ENCODE data around the gene COPS9. TPM values are rescaled to one million over a fixed set of nuclear protein-coding genes. Genes with fewer than 3 reads are reported as not detected.

The COPS9 gene
- total and polyA plus RNA-seq, 2 donors (not counting 1 experiment from before 2014, with no cell fraction given), result 48.7 to 69.9 TPM

- no peak for DNase-seq
- WGBS (ENCODE audit: insufficient coverage), result 98% methylated on average over 4 of the region's 5 CpGs
- H3K27ac ChIP-seq (ENCODE audit: low read length in 2 of 2), result no peak overlapping the region
- no peak overlapping the region for H3K4me3 ChIP-seq (ENCODE audit: control extremely low read depth in 1 of 5, extremely low read depth in 1 of 5, insufficient read depth in 1 of 5, low read depth in 2 of 5, low read length in 4 of 5)
- Mint-ChIP-seq H3K4me3 (no peak overlapping the region), H3K9me3 (ENCODE audit: insufficient read depth) (no peaks in the 10 kb centered on the region), H3K27ac (no peak overlapping the region), H3K27me3 (peaks cover 11% of the 10 kb centered on the region), H3K4me1 (peaks cover 2% of the 10 kb centered on the region)
- no peaks in the 10 kb centered on the region for H3K9me3 ChIP-seq (ENCODE audit: control extremely low read depth in 1 of 3, control insufficient read depth in 2 of 3, insufficient read depth in 1 of 3, low read length in 2 of 3)
- no peak overlapping the region for H3K4me2 ChIP-seq (replicated peaks; ENCODE audit: low read depth, low read length, poor library complexity, severe bottlenecking)
- TF ChIP-seq, protein P1, sequence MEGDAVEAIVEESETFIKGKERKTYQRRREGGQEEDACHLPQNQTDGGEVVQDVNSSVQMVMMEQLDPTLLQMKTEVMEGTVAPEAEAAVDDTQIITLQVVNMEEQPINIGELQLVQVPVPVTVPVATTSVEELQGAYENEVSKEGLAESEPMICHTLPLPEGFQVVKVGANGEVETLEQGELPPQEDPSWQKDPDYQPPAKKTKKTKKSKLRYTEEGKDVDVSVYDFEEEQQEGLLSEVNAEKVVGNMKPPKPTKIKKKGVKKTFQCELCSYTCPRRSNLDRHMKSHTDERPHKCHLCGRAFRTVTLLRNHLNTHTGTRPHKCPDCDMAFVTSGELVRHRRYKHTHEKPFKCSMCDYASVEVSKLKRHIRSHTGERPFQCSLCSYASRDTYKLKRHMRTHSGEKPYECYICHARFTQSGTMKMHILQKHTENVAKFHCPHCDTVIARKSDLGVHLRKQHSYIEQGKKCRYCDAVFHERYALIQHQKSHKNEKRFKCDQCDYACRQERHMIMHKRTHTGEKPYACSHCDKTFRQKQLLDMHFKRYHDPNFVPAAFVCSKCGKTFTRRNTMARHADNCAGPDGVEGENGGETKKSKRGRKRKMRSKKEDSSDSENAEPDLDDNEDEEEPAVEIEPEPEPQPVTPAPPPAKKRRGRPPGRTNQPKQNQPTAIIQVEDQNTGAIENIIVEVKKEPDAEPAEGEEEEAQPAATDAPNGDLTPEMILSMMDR (IDR thresholded peaks at IDR 0.05), result no peak
- no peak for TF ChIP-seq EZH2 (IDR thresholded peaks at IDR 0.05; ENCODE audit: borderline replicate concordance, insufficient read depth, low read depth, low read length, poor library complexity, severe bottlenecking)
- ATAC-seq (ENCODE audit: low read depth), result no peak
- H3K27me3 ChIP-seq (replicated peaks in 1 of 4; ENCODE audit: control extremely low read depth in 1 of 4, control insufficient read depth in 3 of 4, insufficient read depth in 4 of 4, low read length in 3 of 4), result peaks cover 0 to 18% (median 5%) of the 10 kb centered on the region in 4 experiments
- H4K20me1 ChIP-seq (ENCODE audit: control insufficient read depth, insufficient read depth, low read length, poor library complexity, severe bottlenecking), result no peaks in the 10 kb centered on the region
- no peaks in the 10 kb centered on the region for H3K79me2 ChIP-seq (ENCODE audit: control insufficient read depth, insufficient read depth, low read length)
- no peaks in the 10 kb centered on the region for H3K36me3 ChIP-seq (replicated peaks in 1 of 2; ENCODE audit: control extremely low read depth in 1 of 2, control insufficient read depth in 1 of 2, extremely low read depth in 1 of 2, insufficient read depth in 2 of 2, low read length in 1 of 2)
- ChIA-PET POLR2A (no interaction called here), CTCF (no interaction called here)
- H3K9ac ChIP-seq (ENCODE audit: low read length), result no peak overlapping the region
- H2AFZ ChIP-seq (ENCODE audit: insufficient read depth, low read depth, low read length, poor library complexity, severe bottlenecking), result no peak overlapping the region
- H3K4me1 ChIP-seq (ENCODE audit: control insufficient read depth in 2 of 2, insufficient read depth in 2 of 2, low read length in 2 of 2), result peaks cover 3 to 7% of the 10 kb centered on the region in 2 donors
- intact Hi-C loops (cut with micrococcal nuclease), result no loop called here
These were observed 11.3 kb upstream of the COPS9 start for GRCh38 chr2:240147382-240147781.

- TF ChIP-seq, protein P1 (IDR thresholded peaks at IDR 0.05), result no peak
- no peak for TF ChIP-seq EZH2 (IDR thresholded peaks at IDR 0.05; ENCODE audit: borderline replicate concordance, insufficient read depth, low read depth, low read length, poor library complexity, severe bottlenecking)
- 89% methylated on average over 7 of the region's 12 CpGs for WGBS (ENCODE audit: insufficient coverage)
These were observed 10.6 kb upstream of the COPS9 start for GRCh38 chr2:240146627-240147278.

More at GRCh38 chr2:240146627-240147278, 10.6 kb upstream of the COPS9 start:
- Mint-ChIP-seq H3K27ac (no peak overlapping the region), H3K4me1 (peaks cover 2% of the 10 kb centered on the region), H3K4me3 (no peak overlapping the region), H3K9me3 (ENCODE audit: insufficient read depth) (no peaks in the 10 kb centered on the region), H3K27me3 (peaks cover 15% of the 10 kb centered on the region)
- peaks cover 3 to 7% of the 10 kb centered on the region in 2 donors for H3K4me1 ChIP-seq (ENCODE audit: control insufficient read depth in 2 of 2, insufficient read depth in 2 of 2, low read length in 2 of 2)
- H4K20me1 ChIP-seq (ENCODE audit: control insufficient read depth, insufficient read depth, low read length, poor library complexity, severe bottlenecking), result no peaks in the 10 kb centered on the region
- POLR2A ChIA-PET, result no interaction called here
- no peaks in the 10 kb centered on the region for H3K36me3 ChIP-seq (replicated peaks in 1 of 2; ENCODE audit: control extremely low read depth in 1 of 2, control insufficient read depth in 1 of 2, extremely low read depth in 1 of 2, insufficient read depth in 2 of 2, low read length in 1 of 2)
- no peak overlapping the region for H3K4me3 ChIP-seq (ENCODE audit: control extremely low read depth in 1 of 5, extremely low read depth in 1 of 5, insufficient read depth in 1 of 5, low read depth in 2 of 5, low read length in 4 of 5)
- H3K79me2 ChIP-seq (ENCODE audit: control insufficient read depth, insufficient read depth, low read length), result no peaks in the 10 kb centered on the region
- CTCF ChIA-PET, result interaction anchor here (1.9 to 9.2 kb wide), 2 partner anchors 18 to 87 kb away, joined by 6 to 136 read pairs; no protein-coding TSS in a partner anchor
- H2AFZ ChIP-seq (ENCODE audit: insufficient read depth, low read depth, low read length, poor library complexity, severe bottlenecking), result no peak overlapping the region
- intact Hi-C loops (cut with micrococcal nuclease), result no loop called here
- DNase-seq (no peak), ATAC-seq (ENCODE audit: low read depth) (no peak)
- H3K27ac ChIP-seq (ENCODE audit: low read length in 2 of 2), result no peak overlapping the region
- no peak overlapping the region for H3K9ac ChIP-seq (ENCODE audit: low read length)
- H3K27me3 ChIP-seq (replicated peaks in 1 of 4; ENCODE audit: control extremely low read depth in 1 of 4, control insufficient read depth in 3 of 4, insufficient read depth in 4 of 4, low read length in 3 of 4), result peaks cover 0 to 18% (median 5%) of the 10 kb centered on the region in 4 experiments
- H3K9me3 ChIP-seq (ENCODE audit: control extremely low read depth in 1 of 3, control insufficient read depth in 2 of 3, insufficient read depth in 1 of 3, low read length in 2 of 3), result no peaks in the 10 kb centered on the region
- no peak overlapping the region for H3K4me2 ChIP-seq (replicated peaks; ENCODE audit: low read depth, low read length, poor library complexity, severe bottlenecking)

All from B cell (primary cell).